Mesothelial cell of epicardium (in vitro differentiated cells): ENCODE results near the gene ZNF426. TPM values are rescaled to one million over a fixed set of nuclear protein-coding genes. Genes with fewer than 3 reads are reported as not detected.

Source experiments
- DNase-seq, 2 experiments: peaks; one replicate each; pipeline ENCODE4 v3.0.0; 2021; ENCODE audit warnings: low spot score in 2 of 2; ENCODE audit not compliant: unreplicated experiment in 2 of 2
- H3K27ac Mint-ChIP-seq: 2 replicates; pipeline ENCODE4 v1.8.0; 2021; ENCODE audit warnings: mixed read lengths
- H3K27me3 Mint-ChIP-seq: 2 replicates; pipeline ENCODE4 v1.8.0; 2021; ENCODE audit warnings: low read depth, mixed read lengths
- H3K36me3 Mint-ChIP-seq: 2 replicates; pipeline ENCODE4 v1.8.0; 2021; ENCODE audit warnings: mixed read lengths
- H3K4me1 Mint-ChIP-seq: 2 replicates; pipeline ENCODE4 v1.8.0; 2021; ENCODE audit warnings: mixed read lengths
- H3K4me3 Mint-ChIP-seq: 2 replicates; pipeline ENCODE4 v1.8.0; 2021; ENCODE audit warnings: mild to moderate bottlenecking, moderate library complexity, mixed read lengths
- H3K9me3 Mint-ChIP-seq: 2 replicates; pipeline ENCODE4 v1.8.0; 2021; ENCODE audit warnings: mixed read lengths
- total RNA-seq: library from RNA; stranded (reverse); gene quantifications from 3 replicates; pipeline ENCODE4 v1.2.1, GENCODE V29; 2021
- TF ChIP-seq, protein P1 (sequence below): fragments of 200-600 bp; sonication (generic); IDR thresholded peaks from one replicate; pipeline ENCODE4 v1.5.0; 2021; ENCODE audit warnings: antibody characterized with exemption; ENCODE audit not compliant: unreplicated experiment

Gene ZNF426
- total RNA-seq, 1 donor from 2014 or later = 32.4 TPM

DNA sequence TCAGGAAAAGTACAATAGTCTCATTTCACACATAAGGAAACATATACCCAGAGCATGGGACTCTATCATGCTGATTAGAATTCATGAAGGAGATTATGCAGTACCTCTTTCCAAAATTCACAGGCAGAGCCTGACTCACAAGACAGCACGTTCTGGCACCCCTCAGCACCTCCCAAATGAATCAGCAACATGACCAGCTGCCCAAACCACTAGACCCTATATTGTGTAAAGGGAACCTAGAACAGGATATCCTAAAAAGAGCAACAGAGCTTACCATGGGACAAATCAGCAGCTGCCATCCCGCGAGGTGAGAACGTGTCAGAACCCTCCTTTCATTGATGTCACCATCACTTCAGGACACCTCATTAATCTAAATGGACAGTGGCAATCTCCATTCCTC is 2.5 kb downstream of the ZNF426 start:
- H3K27me3 Mint-ChIP-seq = no peaks in the 10 kb centered on the region
- no peak overlapping the region for H3K27ac Mint-ChIP-seq
- peaks cover 59% of the 10 kb centered on the region for H3K9me3 Mint-ChIP-seq
- H3K4me1 Mint-ChIP-seq = peaks cover 11% of the 10 kb centered on the region
- TF ChIP-seq, protein P1, sequence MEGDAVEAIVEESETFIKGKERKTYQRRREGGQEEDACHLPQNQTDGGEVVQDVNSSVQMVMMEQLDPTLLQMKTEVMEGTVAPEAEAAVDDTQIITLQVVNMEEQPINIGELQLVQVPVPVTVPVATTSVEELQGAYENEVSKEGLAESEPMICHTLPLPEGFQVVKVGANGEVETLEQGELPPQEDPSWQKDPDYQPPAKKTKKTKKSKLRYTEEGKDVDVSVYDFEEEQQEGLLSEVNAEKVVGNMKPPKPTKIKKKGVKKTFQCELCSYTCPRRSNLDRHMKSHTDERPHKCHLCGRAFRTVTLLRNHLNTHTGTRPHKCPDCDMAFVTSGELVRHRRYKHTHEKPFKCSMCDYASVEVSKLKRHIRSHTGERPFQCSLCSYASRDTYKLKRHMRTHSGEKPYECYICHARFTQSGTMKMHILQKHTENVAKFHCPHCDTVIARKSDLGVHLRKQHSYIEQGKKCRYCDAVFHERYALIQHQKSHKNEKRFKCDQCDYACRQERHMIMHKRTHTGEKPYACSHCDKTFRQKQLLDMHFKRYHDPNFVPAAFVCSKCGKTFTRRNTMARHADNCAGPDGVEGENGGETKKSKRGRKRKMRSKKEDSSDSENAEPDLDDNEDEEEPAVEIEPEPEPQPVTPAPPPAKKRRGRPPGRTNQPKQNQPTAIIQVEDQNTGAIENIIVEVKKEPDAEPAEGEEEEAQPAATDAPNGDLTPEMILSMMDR = no peak
- H3K36me3 Mint-ChIP-seq = peaks cover 78% of the 10 kb centered on the region
- DNase-seq = no peak
- peak overlapping the region; percentile 28 for H3K4me3 Mint-ChIP-seq

- H3K4me3 Mint-ChIP-seq = no peak overlapping the region
- peaks cover 92% of the 10 kb centered on the region for H3K36me3 Mint-ChIP-seq
- no peaks in the 10 kb centered on the region for H3K4me1 Mint-ChIP-seq
- H3K9me3 Mint-ChIP-seq = peaks cover 72% of the 10 kb centered on the region
- TF ChIP-seq, protein P1 = no peak
- H3K27ac Mint-ChIP-seq = no peak overlapping the region
- DNase-seq = no peak
- no peaks in the 10 kb centered on the region for H3K27me3 Mint-ChIP-seq
Measured at GRCh38 chr19:9531933-9532332, 6.5 kb downstream of the ZNF426 start.

GRCh38 chr19:9528757-9529336 is 9.6 kb downstream of the ZNF426 start:
- DNase-seq = no peak
- TF ChIP-seq, protein P1 = no peak
- Mint-ChIP-seq H3K4me3 (no peak overlapping the region), H3K9me3 (peaks cover 76% of the 10 kb centered on the region), H3K27ac (no peak overlapping the region), H3K36me3 (peaks cover 86% of the 10 kb centered on the region), H3K27me3 (no peaks in the 10 kb centered on the region), H3K4me1 (no peaks in the 10 kb centered on the region)

DNA sequence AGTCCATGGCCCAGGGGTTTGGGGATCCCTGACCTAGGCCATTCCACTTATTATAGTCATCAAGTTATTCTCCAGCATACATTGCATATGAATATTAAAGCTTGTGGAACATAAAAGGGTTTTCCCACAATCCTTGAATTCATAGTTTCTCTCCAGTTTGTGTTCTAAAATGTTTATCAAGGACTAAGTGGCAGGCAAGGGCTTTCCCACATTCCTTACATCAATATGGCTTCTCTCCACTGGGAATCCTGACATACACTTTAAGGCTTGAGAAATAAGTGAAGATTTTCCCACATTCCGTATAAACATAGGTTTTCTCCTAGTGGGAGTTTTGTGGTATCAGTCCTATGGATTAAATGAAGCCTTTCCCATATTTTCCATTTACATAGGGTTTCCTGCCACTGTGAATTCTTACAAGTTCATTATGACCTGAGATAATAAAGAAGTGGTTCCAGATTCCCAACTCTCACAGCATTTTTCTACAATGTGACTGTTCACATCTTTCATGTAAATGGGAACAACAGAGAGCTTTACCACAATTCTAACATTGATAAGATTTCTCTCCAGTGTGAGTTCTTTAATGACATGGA is 14.5 kb downstream of the ZNF426 start:
- Mint-ChIP-seq H3K9me3 (peaks cover 63% of the 10 kb centered on the region), H3K4me3 (no peak overlapping the region), H3K27me3 (no peaks in the 10 kb centered on the region), H3K4me1 (no peaks in the 10 kb centered on the region), H3K36me3 (peaks cover 69% of the 10 kb centered on the region), H3K27ac (no peak overlapping the region)
- TF ChIP-seq, protein P1 = no peak
- no peak for DNase-seq

GRCh38 chr19:9507285-9507684 is 31.2 kb downstream of the ZNF426 start:
- TF ChIP-seq, protein P1 = no peak
- Mint-ChIP-seq H3K9me3 (peaks cover 74% of the 10 kb centered on the region), H3K27ac (no peak overlapping the region), H3K4me1 (no peaks in the 10 kb centered on the region), H3K4me3 (no peak overlapping the region), H3K27me3 (no peaks in the 10 kb centered on the region), H3K36me3 (peaks cover 12% of the 10 kb centered on the region)
- no peak for DNase-seq
